ENCODE measurements around the gene USH2A.

The USH2A gene

GRCh38 chr1:215986401-215986800 is 436.8 kb downstream of the USH2A start:
- DNase-seq (ENCODE audit: low read depth) = no peak
- no peak overlapping the region for H3K4me3 ChIP-seq (ENCODE audit: control insufficient read depth, low read depth, low read length)
- TF ChIP-seq CTCF (IDR thresholded peaks at IDR 0.05; ENCODE audit: control insufficient read depth, insufficient read depth, low read depth, low read length, missing control alignments) = no peak

GRCh38 chr1:215983680-215984079 is 439.6 kb downstream of the USH2A start:
- DNase-seq (ENCODE audit: low read depth) = no peak
- H3K4me3 ChIP-seq (ENCODE audit: control insufficient read depth, low read depth, low read length) = no peak overlapping the region
- TF ChIP-seq CTCF (IDR thresholded peaks at IDR 0.05; ENCODE audit: control insufficient read depth, insufficient read depth, low read depth, low read length, missing control alignments) = no peak

GRCh38 chr1:215971793-215972441 is 451.3 kb downstream of the USH2A start:
- DNase-seq (ENCODE audit: low read depth) = no peak
- no peak overlapping the region for H3K4me3 ChIP-seq (ENCODE audit: control insufficient read depth, low read depth, low read length)
- TF ChIP-seq CTCF (IDR thresholded peaks at IDR 0.05; ENCODE audit: control insufficient read depth, insufficient read depth, low read depth, low read length, missing control alignments) = no peak

GRCh38 chr1:215970406-215970805 is 452.8 kb downstream of the USH2A start:
- no peak for TF ChIP-seq CTCF (IDR thresholded peaks at IDR 0.05; ENCODE audit: control insufficient read depth, insufficient read depth, low read depth, low read length, missing control alignments)
- no peak for DNase-seq (ENCODE audit: low read depth)
- no peak overlapping the region for H3K4me3 ChIP-seq (ENCODE audit: control insufficient read depth, low read depth, low read length)

GRCh38 chr1:215963621-215964020 is 459.6 kb downstream of the USH2A start:
- TF ChIP-seq CTCF (IDR thresholded peaks at IDR 0.05; ENCODE audit: control insufficient read depth, insufficient read depth, low read depth, low read length, missing control alignments) = no peak
- no peak overlapping the region for H3K4me3 ChIP-seq (ENCODE audit: control insufficient read depth, low read depth, low read length)
- DNase-seq (ENCODE audit: low read depth) = no peak

- no peak for TF ChIP-seq CTCF (IDR thresholded peaks at IDR 0.05; ENCODE audit: control insufficient read depth, insufficient read depth, low read depth, low read length, missing control alignments)
- DNase-seq (ENCODE audit: low read depth) = no peak
- no peak overlapping the region for H3K4me3 ChIP-seq (ENCODE audit: control insufficient read depth, low read depth, low read length)
Observed at GRCh38 chr1:215963040-215963439, 460.2 kb downstream of the USH2A start.

Data from AG09309 (cell line).